Body of pancreas (tissue), 4 donors: ENCODE measurements around the gene LRRC2. TPM values are rescaled to one million over a fixed set of nuclear protein-coding genes. Genes with fewer than 3 reads are reported as not detected.

Experiments
- ATAC-seq: fragments of 150-250 bp; one replicate; pipeline ENCODE4 v1.9.1; 2016
- DNase-seq, 4 donors: peaks; one replicate each; pipeline ENCODE4 v3.0.0-alpha.2; 2019
- H3K27ac ChIP-seq, 4 donors: fragments of 200-600 bp; sonication (generic); 1 replicate in 3 of 4; 2 replicates in 1 of 4; pipeline versions ENCODE4 v1.5.1 to v1.6.1; 2016 to 2019; ENCODE audit warnings: mild to moderate bottlenecking in 1 of 4, mixed read lengths in 1 of 4, moderate library complexity in 1 of 4
- H3K27me3 ChIP-seq, 2 donors: fragments of 200-600 bp; sonication (generic); one replicate each; pipeline ENCODE4 v1.6.0; 2016; ENCODE audit warnings: mild to moderate bottlenecking in 1 of 2
- H3K36me3 ChIP-seq, 2 donors: fragments of 200-600 bp; sonication (generic); replicated peaks in 1 of 2; 2 replicates each; pipeline ENCODE4 v1.5.1; 2016; ENCODE audit warnings: low read depth in 2 of 2; ENCODE audit not compliant: insufficient read depth in 1 of 2
- H3K4me1 ChIP-seq: fragments of 200-600 bp; sonication (generic); one replicate; pipeline ENCODE4 v1.6.0; 2016
- H3K4me3 ChIP-seq, 2 donors: fragments of 200-600 bp; sonication (generic); 1 replicate in 1 of 2; 2 replicates in 1 of 2; pipeline ENCODE4 v1.5.1; 2016 to 2019
- H3K9me3 ChIP-seq, 3 donors: fragments of 200-600 bp; sonication (generic); 1 replicate in 2 of 3; 2 replicates in 1 of 3; pipeline ENCODE4 v1.5.1; 2016
- POLR2A ChIP-seq, 3 donors: fragments of 450-650 bp; IDR thresholded peaks; one replicate each; pipeline ENCODE4 v1.6.1; 2016; ENCODE audit warnings: antibody characterized with exemption in 3 of 3, mild to moderate bottlenecking in 2 of 3
- WGBS, 2 donors: methylation state at CpG; one replicate each; pipeline ENCODE4 v1.1.5; 2017; 5-methylcytosine and 5-hydroxymethylcytosine counted together
- intact Hi-C: fragments of 100-400 bp; cut with DNase I; formaldehyde crosslinking; loops from one replicate; pipeline ENCODE4 v1.15.1; 2023
- total RNA-seq, 2 donors: library from RNA; depleted of rRNA; stranded (reverse); fragments of >200 nt; gene quantifications; one replicate each; pipeline ENCODE4 v1.1.0, GENCODE V29; 2016
- TF ChIP-seq, protein P1 (sequence below), 7 experiments: fragments of 450-650 bp in 4 of 7; fragments of 200-600 bp in 3 of 7; sonication (generic) in 3 of 7; IDR thresholded peaks; one replicate each; pipeline ENCODE4 v1.5.1; 2016 to 2019; ENCODE audit warnings: antibody characterized with exemption in 7 of 7

The LRRC2 gene
- total RNA-seq, 2 donors from 2014 or later: 1.8 to 2.3 TPM

DNA sequence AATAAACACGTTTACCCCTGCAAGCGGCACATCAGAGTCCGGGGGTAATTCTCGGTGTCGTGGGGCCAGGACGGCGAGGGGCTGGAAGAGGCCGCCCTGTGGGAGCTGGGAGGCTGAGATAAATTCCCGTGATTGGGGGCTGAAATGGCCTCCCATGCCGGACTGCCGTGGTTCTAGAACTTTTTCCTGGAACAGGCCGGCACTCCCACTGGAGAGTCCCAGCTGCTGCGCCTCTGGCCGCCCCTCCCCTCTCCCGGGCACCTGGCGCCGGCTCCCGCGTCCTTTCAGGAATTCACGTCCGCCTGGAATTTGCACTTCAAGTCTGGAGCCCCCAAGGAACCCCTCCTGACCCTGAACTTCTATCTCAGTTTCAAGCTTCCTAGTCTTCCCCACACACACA lies 10.8 kb upstream of the LRRC2 start:
- whole genome bisulfite sequencing, 2 donors: 65 to 73% methylated on average over 14 to 20 of the region's 21 CpGs
- Histone ChIP-seq H3K27ac (no peak overlapping the region), H3K27me3 (no peaks in the 10 kb centered on the region), H3K9me3 (no peaks in the 10 kb centered on the region), H3K4me3 (no peak overlapping the region), H3K36me3 (no peaks in the 10 kb centered on the region), H3K4me1 (peaks cover 12% of the 10 kb centered on the region)
- DNase-seq (no peak), ATAC-seq (no peak)
- intact Hi-C loops: no loop called here
- TF ChIP-seq POLR2A (IDR thresholded peaks at IDR 0.05): no peak
- TF ChIP-seq, protein P1, sequence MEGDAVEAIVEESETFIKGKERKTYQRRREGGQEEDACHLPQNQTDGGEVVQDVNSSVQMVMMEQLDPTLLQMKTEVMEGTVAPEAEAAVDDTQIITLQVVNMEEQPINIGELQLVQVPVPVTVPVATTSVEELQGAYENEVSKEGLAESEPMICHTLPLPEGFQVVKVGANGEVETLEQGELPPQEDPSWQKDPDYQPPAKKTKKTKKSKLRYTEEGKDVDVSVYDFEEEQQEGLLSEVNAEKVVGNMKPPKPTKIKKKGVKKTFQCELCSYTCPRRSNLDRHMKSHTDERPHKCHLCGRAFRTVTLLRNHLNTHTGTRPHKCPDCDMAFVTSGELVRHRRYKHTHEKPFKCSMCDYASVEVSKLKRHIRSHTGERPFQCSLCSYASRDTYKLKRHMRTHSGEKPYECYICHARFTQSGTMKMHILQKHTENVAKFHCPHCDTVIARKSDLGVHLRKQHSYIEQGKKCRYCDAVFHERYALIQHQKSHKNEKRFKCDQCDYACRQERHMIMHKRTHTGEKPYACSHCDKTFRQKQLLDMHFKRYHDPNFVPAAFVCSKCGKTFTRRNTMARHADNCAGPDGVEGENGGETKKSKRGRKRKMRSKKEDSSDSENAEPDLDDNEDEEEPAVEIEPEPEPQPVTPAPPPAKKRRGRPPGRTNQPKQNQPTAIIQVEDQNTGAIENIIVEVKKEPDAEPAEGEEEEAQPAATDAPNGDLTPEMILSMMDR (IDR thresholded peaks at IDR 0.05): no peak

DNA sequence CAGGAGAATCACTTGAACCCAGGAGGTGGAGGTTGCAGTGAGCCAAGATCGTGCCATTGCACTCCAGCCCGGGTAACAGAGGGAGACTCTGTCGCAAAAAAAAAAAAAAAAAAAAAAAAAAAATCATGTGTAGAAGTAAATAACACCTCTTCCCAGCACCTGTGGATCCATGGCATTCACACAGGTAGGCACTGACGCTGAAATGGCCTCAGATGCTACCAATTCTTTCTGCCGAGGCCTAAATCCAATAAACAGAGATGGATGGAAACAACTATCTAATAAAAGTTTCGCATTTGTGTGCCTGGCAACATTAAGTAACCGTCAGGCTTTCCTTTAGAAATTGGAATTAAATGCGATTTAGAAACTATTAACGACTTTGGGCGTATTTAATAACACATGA lies 10.3 kb upstream of the LRRC2 start:
- no peaks in the 10 kb centered on the region for H3K27me3 ChIP-seq

DNA sequence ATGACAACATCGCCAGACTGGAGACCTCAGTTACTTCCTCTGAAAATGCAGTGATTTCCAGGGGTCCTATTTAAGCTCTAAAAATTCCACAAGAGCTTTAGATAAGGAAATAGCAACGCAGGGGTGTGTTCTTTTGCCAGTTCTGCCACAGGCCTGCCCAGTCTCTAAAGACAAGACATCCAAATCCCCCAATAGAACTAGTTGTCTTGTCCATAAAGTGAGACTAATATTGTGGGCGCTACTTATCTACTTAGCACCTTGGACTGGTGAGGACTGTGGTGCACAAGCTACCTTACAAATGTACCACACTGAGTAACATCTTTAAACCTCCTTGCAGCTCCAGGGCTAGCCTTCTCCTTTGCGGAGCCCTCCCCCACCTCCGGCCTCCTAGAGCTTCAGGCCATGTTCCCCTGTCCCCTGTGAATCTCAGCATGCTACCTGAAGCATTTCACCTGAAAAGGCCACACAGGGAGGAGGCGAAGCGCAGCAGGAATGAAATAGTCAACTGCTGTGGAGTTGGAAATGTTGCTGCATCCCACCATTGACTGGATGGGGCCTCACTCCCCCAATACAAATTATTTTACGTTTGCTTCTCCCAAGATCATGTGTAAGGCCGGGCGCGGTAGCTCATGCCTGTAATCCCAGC lies 9.6 kb upstream of the LRRC2 start:
- TF ChIP-seq POLR2A (IDR thresholded peaks at IDR 0.05): no peak
- TF ChIP-seq, protein P1 (IDR thresholded peaks at IDR 0.05): no peak
- Histone ChIP-seq H3K4me3 (no peak overlapping the region), H3K36me3 (no peaks in the 10 kb centered on the region), H3K9me3 (no peaks in the 10 kb centered on the region), H3K4me1 (peaks cover 12% of the 10 kb centered on the region), H3K27me3 (no peaks in the 10 kb centered on the region), H3K27ac (no peak overlapping the region)
- ATAC-seq (no peak), DNase-seq (no peak)
- WGBS, 2 donors: 91% methylated on average over 11 of the region's 11 CpGs
- intact Hi-C loops: no loop called here

More for the DNA sequence above, 10.3 kb upstream of the LRRC2 start:
- Histone ChIP-seq H3K4me3 (no peak overlapping the region), H3K27ac (no peak overlapping the region), H3K9me3 (no peaks in the 10 kb centered on the region), H3K4me1 (peaks cover 12% of the 10 kb centered on the region), H3K36me3 (no peaks in the 10 kb centered on the region)
- no peak for DNase-seq
- intact Hi-C loops: no loop called here
- WGBS, 2 donors: 78 to 86% methylated on average over 10 of the region's 10 CpGs
- ATAC-seq: no peak
- TF ChIP-seq POLR2A (IDR thresholded peaks at IDR 0.05): no peak
- TF ChIP-seq, protein P1 (IDR thresholded peaks at IDR 0.05): no peak

DNA sequence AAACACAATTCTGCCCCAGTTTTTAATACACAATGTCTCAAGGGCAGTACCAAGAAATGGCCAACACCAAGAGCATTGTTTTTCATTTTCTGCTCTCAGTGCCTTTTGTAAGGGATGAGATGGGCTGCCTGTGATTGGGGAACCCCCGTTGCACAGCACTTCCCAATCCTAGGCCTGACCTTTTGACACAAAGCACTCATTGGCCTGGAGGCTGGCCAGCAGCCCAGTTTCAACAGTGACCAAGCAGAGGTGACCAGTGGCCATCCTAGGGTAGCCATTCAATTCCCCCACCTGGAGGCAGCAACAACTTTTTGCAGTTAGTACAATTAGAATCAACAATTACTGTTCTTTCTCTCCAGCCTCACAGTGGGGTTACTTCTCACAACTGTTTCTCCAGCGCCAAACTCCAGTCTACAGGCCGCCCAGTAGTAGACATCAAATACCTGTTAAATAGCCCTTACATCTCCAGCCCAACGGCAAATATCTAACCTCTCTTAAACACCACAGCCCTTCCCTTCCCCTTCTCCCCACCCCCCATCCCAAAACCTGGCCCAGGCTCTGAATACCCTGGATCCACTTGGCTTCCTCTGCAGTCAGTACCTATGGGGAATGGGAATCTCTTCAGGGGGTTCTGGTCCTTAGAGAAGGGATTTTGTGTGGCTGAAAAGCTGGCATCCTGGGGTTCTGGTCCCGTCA lies 8.9 kb upstream of the LRRC2 start:
- H3K27me3 ChIP-seq: no peaks in the 10 kb centered on the region
- no peaks in the 10 kb centered on the region for H3K36me3 ChIP-seq
- TF ChIP-seq, protein P1 (IDR thresholded peaks at IDR 0.05): no peak
- no peak for TF ChIP-seq POLR2A (IDR thresholded peaks at IDR 0.05)
- no peaks in the 10 kb centered on the region for H3K9me3 ChIP-seq
- DNase-seq: no peak
- no peak overlapping the region for H3K27ac ChIP-seq
- ATAC-seq: no peak
- intact Hi-C loops: no loop called here
- WGBS, 2 donors: 71 to 85% methylated on average over 5 of the region's 5 CpGs
- peaks cover 12% of the 10 kb centered on the region for H3K4me1 ChIP-seq
- H3K4me3 ChIP-seq: no peak overlapping the region
